ENCODE measurements around the gene DCAF5. TPM values are rescaled to one million over a fixed set of nuclear protein-coding genes. Genes with fewer than 3 reads are reported as not detected.
"Not testable (repeated sequence)": the region's sequence is repeated elsewhere in the genome, so short reads cannot be mapped to it uniquely, and the experiment has no call there.

The DCAF5 gene
- total RNA-seq, 1 experiment from 2014 or later, result 19.6 TPM

DNA sequence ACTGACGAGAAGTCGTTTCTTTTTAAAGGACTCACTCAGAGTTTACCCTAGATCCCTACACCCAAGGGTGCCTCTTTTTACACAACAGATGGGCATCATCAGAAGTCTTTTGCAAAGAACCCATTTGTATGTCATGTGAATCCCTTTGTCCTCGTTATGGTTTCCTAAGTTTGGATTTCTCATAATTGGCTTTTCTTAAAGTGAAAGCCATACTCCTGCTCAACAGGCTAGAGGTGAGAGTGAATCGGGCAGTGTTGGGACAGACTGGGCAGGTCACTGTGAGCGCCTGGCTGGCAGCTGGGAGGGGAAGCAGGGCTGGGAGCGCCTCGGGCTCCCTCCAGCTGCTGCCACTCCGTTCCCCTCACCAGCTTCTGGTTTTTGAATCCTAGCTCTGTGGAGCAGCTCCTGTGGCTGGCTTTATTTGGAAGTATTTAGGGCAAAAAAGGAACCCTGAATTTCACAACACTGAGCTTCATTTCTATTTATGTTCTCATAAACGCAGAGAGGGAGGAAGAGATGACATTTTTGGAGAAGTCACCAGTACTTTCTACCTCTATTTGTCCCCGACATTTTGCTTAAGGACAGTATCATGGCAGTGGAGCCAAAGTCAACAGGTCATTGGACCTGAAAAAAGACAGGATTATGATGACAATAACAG is 110.0 kb downstream of the DCAF5 start:
- DNase-seq (ENCODE audit: low read depth), result no peak

DNA sequence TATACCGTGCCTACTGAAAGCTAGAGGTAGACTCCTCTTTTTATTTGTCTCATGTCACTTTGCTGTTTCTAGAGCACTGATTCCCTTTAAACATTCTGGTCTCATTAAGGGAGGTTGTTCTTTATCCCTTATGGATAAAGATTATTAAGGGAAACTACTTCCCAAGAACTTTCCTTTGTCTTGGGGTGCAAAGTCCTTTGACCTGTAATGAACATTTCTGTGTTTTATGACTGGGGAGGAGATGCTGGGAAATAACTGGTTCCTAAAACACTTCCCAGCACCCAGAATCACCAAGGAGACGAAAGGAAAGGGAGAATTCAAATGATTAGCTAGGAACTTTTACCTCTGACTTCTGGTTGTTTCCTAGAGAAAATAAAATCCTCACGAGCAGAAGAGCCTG is 110.6 kb downstream of the DCAF5 start:
- no peak for DNase-seq (ENCODE audit: low read depth)

- DNase-seq (ENCODE audit: low read depth), result no peak
These were observed 111.1 kb downstream of the DCAF5 start for GRCh38 chr14:69041783-69042182.

DNA sequence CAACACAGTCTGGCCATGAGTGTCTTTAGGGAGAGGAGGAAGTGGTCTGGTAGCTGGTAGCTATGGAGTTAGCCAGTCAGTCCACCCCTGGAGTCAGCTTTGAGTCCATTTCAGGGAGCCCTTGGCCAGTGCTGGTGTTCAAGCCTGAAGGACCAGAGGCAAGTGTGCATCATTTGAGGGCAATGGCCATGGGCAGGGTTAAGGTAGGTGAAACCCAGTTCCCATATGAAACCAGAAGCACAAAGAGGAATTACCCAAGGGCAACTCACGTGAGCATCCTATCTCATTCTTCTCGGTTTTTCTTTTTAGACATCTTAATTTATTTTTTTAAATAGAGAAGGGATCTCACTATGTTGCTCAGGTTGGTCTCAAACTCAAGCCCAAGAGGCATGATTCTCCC is 112.6 kb downstream of the DCAF5 start:
- DNase-seq (ENCODE audit: low read depth), result no peak

- DNase-seq (ENCODE audit: low read depth), result no peak
These were observed 113.7 kb downstream of the DCAF5 start for GRCh38 chr14:69039288-69039628.

- peak; percentile 54 for DNase-seq (ENCODE audit: low read depth)
These were observed 114.2 kb downstream of the DCAF5 start for GRCh38 chr14:69038455-69039287.

DNA sequence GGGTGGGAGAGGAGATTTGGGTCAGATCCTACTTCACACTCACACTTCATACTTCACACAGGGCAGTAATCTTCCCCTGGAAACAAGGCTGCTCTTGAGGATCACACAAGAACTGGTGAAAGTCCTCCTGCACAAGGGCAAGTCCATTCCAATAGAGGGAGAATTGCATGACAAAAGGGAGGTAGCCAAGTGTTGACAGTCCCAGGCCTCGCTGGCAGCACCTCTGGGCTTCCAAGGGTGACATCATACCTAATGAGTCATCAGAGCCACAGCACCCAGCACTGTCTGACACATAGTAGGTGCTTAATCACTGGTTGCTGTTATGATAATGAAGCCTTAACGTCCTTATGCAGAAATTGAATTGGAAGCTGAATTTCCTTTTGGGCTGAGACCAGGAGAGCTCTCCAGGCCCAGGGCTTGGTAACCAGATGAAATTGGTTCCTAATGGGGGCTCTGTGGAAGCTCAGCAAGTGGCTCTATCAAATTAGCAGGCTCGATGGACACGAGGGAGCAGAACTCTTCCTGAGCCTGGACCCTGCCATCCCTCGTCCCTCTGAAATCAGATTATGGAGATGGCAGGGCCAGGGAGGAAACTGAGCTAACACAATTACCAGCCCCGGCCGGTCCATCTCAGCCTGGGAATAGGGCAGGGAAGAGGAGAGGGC is 115.0 kb downstream of the DCAF5 start:
- no peak for DNase-seq (ENCODE audit: low read depth)

DNA sequence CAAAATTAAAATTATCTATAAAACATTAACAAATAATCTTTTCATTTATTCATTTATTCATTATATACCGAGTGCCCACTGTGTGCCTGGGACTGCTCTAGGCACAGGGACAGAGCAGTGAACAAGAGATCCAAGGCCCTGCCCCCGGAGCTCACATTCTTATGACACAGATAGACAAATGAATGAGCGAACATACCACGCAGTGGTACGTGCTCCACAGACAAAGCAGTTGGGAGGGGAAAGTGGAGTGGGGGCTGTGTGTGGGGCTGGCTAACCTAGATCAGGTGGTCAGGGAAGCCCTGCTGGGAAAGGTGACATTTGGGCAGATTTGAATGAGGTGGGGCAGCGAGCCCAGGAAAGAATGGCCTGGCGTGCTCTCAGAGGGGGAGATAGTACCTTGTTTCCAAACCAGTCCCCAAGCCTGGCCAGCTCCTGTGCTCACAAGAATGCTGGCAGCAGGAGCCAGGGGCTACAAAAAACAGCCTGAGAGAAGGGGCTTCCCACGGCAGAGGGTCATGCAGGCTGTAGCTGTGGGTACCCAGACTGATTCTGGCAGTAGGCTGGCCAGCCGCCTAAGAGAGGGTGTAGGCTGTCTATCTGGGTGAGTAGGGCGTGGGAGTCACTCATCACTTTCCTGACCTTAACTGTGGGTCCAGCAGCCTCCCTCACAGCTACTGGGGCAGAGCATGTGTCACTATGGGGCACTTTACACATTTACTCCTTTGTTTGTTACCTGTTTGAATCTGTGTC is 116.0 kb downstream of the DCAF5 start:
- no peak for DNase-seq (ENCODE audit: low read depth)

DNA sequence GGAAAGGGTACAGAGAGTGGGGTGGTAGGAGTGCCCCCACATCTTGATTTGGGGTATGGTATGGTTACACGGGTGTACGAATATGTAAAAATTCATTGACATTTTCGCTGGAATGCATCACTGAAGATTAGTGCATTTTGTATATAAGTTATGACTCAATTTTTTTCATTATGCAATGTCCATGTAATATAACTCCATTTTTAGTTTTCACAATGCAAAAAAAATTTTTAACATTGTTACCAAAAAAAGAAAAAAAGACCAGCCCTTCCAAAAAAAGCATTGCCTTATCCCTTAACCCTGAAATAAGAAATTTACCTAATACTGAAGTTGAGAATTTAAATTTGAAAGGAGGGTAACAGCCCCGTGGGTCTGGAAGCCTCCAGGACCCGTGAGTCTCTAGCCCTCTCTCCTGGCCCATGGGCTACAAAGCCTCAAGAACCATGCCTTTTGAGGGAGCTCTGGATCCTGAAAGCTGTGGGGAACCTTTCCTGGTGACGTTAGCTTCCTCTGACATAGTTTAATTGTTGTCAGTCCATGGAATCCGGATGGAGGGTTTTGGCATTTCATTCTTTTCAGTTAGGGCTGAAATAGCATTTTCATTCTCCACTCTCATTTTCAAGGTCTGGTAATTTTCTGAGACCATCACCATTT is 118.2 kb downstream of the DCAF5 start:
- DNase-seq (ENCODE audit: low read depth), result no peak

DNA sequence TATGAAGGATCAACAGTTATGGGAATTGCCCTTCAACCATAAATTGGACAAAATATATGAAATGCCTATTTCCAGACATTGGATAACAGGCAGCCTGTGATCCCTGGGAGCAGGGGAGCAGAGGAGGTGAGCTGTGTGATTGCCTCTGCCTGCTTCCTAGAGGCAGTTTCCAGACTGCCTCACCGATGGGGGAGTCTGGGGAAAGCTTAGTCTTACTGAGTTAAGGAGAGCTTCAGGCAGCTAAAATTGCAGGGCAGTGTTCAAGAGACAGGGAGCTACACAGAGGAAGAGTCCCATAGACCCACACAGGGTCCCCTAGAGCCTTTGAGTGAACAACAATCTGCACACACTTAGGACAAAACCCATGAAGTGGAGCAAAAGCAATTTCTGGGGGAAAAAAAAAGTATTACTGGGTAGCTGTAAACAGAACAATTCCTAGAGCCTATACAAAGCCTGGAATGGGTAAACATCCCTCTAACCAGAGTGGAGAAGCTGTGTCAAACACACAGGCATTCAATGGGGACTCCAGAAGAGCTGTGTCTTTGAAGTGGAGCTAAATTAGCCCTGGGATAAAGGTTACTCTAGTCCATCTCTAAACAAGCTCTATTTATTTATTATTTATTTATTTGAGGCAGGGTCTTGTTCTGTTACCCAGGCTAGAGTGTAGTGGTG is 125.5 kb downstream of the DCAF5 start:
- DNase-seq (ENCODE audit: low read depth), result no peak

DNA sequence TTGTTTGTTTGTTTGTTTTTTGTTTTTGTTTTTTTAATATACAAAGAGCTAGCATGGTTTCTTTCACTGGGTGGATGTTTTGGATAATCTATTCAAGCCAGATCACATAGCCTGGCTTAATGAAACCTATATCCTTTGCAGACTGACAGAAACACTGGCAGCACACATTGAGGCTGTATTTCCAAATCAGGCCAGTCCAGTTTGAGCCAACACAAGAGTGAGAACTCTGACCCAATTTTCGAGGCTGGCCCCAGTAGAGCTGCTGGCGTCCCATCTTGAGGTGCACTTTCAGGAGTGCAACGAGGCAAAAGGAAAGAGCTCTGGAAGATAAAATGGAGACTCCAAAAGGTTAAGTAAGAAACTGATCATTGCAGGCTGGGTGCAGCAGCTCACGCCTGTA is 129.9 kb downstream of the DCAF5 start:
- DNase-seq (ENCODE audit: low read depth), result no peak

DNA sequence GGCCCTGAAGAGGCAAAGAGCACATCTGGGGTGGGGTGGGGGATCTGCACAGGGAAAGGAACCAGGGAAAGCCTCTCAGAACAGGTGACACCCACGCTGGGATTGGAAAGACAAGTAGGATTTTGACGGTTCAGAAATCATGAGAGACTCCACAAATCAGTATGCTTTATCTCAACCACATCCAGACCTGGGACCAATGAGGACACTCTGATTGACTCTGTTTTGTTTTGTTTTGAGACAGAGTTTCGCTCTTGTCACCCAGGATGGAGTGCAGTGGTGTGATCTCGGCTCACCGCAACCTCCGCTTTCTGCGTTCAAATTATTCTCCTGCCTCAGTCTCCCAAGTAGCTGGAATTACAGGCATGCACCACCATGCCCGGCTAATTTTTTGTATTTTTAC is 130.8 kb downstream of the DCAF5 start:
- not testable (repeated sequence) for DNase-seq (ENCODE audit: low read depth)

- no peak for DNase-seq (ENCODE audit: low read depth)
These were observed 135.2 kb downstream of the DCAF5 start for GRCh38 chr14:69017706-69018105.

DNA sequence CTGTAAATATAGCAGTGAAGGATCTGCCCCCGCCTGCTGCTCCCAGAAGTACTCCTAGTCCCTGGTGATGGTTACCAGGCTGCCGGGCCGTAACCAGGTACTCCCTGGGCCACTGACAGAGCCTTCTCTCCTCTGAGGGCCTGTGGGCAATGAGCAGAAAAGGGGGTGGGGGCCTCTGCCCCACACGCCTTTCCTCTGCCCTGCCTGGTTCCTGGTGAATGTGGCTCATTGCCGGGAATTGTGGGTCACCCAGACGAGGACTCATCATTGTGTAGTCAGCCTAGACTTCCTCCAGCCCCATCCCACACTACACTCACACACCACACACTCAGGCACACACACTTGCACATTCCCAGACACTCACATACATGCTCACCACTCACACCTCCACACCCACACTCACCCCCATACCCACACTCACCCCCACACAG is 138.1 kb downstream of the DCAF5 start:
- no peak for DNase-seq (ENCODE audit: low read depth)

DNA sequence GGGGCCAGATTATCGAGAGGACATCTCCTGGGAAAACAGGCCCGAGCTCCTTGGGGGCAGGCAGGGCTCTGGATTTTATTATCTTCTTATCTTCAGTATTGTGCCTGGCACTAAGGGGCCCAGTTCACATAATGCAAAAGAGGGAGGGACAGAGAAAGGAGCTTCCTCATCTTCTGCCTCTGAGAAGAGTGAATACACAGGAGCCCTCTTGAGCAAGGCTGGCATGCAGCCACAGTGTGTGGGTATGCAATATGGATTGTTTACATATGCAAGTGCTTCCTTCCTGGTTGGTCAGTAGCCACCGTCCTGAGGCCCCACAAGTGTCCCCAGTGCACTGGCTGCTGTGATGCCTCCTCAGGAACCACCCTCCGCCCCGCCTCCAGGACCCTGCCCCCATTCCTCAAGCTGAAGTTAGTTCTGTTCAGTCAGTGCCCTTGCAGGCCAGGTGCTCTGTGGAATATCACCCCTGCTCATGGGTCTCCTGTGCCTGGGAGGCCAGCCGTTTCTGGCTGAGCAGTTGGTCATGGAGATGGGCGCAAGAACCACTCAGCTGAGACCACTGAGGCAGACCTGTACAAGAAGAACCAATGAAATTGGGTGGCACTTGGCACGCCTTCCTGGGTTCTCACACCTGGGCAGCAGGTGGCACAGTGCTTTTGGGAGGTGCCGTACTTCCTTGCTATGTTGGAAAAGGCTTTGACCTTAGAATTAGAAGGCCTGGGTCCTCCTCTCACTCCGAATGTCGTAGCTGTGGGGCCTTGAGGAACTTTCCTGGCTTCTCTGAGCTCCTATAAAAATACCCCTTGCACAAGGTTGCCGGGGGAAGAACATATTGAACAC is 138.8 kb downstream of the DCAF5 start:
- DNase-seq (ENCODE audit: low read depth), result no peak

- no peak for DNase-seq (ENCODE audit: low read depth)
These were observed 140.5 kb downstream of the DCAF5 start for GRCh38 chr14:69012256-69012953.

- DNase-seq (ENCODE audit: low read depth), result no peak
These were observed 142.3 kb downstream of the DCAF5 start for GRCh38 chr14:69010648-69011047.

GRCh38 chr14:69008421-69008884 is 144.5 kb downstream of the DCAF5 start:
- no peak for DNase-seq (ENCODE audit: low read depth)

DNA sequence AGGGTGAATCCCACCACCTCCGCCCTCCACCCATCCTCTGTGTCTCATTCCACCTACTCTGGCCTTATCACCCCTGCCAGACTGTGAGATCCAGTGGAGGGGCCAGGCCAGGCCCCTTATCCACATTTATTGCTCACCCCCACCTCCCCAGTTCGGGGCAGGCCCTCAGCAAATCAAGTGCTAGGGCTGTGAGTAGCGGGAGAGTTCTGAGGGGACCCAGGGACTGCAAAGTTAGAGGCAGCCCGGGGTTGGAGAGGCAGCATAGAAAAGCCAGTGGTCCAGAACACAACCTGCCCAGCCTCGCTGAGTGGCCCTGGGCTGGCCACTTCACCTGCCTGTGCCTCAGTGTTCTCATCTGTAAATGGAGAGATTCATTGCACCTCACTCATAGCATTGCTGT is 146.6 kb downstream of the DCAF5 start:
- no peak for DNase-seq (ENCODE audit: low read depth)

All from LHCN-M2 (cell line).